ENCODE results near the gene SEMA6B. TPM values are rescaled to one million over a fixed set of nuclear protein-coding genes. Genes with fewer than 3 reads are reported as not detected.

Gene SEMA6B
- total RNA-seq, 1 experiment from 2014 or later = 38.4 TPM

DNA sequence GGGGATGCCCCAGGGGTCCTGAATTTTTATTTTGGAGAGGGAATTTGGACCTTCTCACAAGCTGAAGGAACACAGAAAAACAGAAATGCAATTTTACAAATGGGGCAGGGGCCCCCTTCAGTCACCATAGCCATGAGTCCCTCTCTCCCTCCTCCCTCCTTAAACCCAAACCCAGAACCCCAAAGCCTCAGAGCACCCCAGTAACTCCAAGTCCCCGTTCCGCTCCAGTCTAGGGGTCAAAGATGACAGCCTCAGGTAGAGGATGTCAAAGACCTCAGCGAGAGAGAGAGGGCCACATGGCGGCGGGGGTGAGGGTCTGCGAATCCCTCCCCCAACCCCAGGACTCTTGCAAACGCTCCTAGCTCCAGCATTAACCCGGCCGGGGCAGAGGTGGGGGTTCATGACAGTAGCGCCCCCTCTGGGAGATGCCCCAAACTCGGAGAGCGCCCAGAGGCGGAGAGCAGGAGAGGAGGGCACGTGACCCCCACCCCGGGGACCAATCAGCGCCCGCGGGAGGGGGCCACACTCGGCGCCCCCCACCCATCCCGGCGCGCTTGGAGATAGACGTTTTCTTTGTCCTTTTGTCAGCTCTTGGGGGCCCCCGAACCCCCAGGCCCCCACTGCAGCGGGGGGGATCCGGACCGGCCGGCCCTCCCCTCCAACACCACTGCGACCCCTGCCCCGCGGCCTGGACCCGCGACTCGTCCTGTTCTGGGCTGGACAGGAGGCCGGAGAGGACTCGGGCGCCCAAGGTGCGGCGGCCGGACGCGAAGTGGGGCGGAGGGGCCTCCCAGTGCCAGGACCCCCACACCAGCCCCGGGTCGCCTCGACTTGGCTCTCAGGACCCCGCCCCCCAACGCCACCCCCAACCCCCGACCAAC, 20.8 kb upstream of the SEMA6B start:
- no CpG with 5 or more reads among the region's 50 CpGs for WGBS (ENCODE audit: extremely low coverage, insufficient read length, low lambda C conversion rate)
- H2BK15ac ChIP-seq (ENCODE audit: low read depth, low read length) = no peak overlapping the region

More for the DNA sequence above, 20.8 kb upstream of the SEMA6B start:
- Histone ChIP-seq H3K9me3 (ENCODE audit: control insufficient read depth, low read depth, low read length) (no peaks in the 10 kb centered on the region), H3K9ac (ENCODE audit: extremely low read depth, insufficient read length, low read length) (no peak overlapping the region), H3K18ac (ENCODE audit: insufficient read length, low read depth, low read length) (no peak overlapping the region), H3K4ac (ENCODE audit: low read depth, low read length) (no peak overlapping the region), H2AK5ac (ENCODE audit: insufficient read length, low read length) (no peak overlapping the region), H3K27ac (ENCODE audit: insufficient read length, low read depth, low read length) (no peak overlapping the region), H4K5ac (ENCODE audit: insufficient read length, low read depth, low read length) (no peak overlapping the region), H2BK120ac (ENCODE audit: low read depth, low read length, poor library complexity, severe bottlenecking) (no peak overlapping the region), H2AFZ (ENCODE audit: low read length) (no peak overlapping the region), H2BK5ac (ENCODE audit: insufficient read length, low read length) (no peak overlapping the region), H3K56ac (ENCODE audit: insufficient read length, low read depth, low read length) (no peak overlapping the region), H4K91ac (ENCODE audit: insufficient read length, low read depth, low read length) (no peak overlapping the region), H3K4me2 (ENCODE audit: insufficient read depth, insufficient read length, low read length) (peak overlapping the region; percentile 36), H3K79me2 (ENCODE audit: insufficient read depth, low read length) (no peaks in the 10 kb centered on the region; the same call in 1 of the 2 replicates), H4K8ac (replicated peaks; ENCODE audit: insufficient read length, low read depth, low read length) (no peak overlapping the region), H3K23me2 (ENCODE audit: insufficient read length, low read depth, low read length, poor library complexity, severe bottlenecking) (peaks cover 3% of the 10 kb centered on the region), H2BK12ac (ENCODE audit: insufficient read length, low read depth, low read length) (no peak overlapping the region), H3K79me1 (ENCODE audit: insufficient read depth, low read depth, low read length, poor library complexity, severe bottlenecking) (peaks cover 4% of the 10 kb centered on the region), H3K14ac (ENCODE audit: insufficient read depth, low read length) (no peak overlapping the region), H3K23ac (ENCODE audit: insufficient read length, low read depth, low read length) (no peak overlapping the region), H4K20me1 (ENCODE audit: control insufficient read depth, insufficient read depth, insufficient read length) (no peaks in the 10 kb centered on the region), H3K4me1 (ENCODE audit: insufficient read depth, low read length) (no peaks in the 10 kb centered on the region; the same call in 1 of the 2 replicates), H3T11ph (ENCODE audit: low read length) (no peak overlapping the region), H2BK20ac (ENCODE audit: low read depth, low read length, poor library complexity, severe bottlenecking) (no peak overlapping the region), H3K27me3 (ENCODE audit: insufficient read depth, low read length) (no peaks in the 10 kb centered on the region; the same call in 1 of the 2 replicates)
- Mint-ChIP-seq H3K27ac (no peak overlapping the region), H3K4me3 (peak overlapping the region; percentile 73 to 91), H3K9me3 (peaks cover 0 to 2% of the 10 kb centered on the region in 2 experiments; a peak in 2 of 5 replicates), H3K4me1 (peaks cover 19 to 37% of the 10 kb centered on the region in 2 experiments), H3K36me3 (ENCODE audit: insufficient read depth in 1 of 3, low read depth in 3 of 3) (peaks cover 0 to 6% (median 1%) of the 10 kb centered on the region in 3 experiments; a peak in 2 of 7 replicates), H3K27me3 (ENCODE audit: low read depth) (peaks cover 41% of the 10 kb centered on the region)
- TF ChIP-seq, protein P1, sequence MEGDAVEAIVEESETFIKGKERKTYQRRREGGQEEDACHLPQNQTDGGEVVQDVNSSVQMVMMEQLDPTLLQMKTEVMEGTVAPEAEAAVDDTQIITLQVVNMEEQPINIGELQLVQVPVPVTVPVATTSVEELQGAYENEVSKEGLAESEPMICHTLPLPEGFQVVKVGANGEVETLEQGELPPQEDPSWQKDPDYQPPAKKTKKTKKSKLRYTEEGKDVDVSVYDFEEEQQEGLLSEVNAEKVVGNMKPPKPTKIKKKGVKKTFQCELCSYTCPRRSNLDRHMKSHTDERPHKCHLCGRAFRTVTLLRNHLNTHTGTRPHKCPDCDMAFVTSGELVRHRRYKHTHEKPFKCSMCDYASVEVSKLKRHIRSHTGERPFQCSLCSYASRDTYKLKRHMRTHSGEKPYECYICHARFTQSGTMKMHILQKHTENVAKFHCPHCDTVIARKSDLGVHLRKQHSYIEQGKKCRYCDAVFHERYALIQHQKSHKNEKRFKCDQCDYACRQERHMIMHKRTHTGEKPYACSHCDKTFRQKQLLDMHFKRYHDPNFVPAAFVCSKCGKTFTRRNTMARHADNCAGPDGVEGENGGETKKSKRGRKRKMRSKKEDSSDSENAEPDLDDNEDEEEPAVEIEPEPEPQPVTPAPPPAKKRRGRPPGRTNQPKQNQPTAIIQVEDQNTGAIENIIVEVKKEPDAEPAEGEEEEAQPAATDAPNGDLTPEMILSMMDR (conservative IDR thresholded peaks at IDR 0.05) = peak; percentile 62
- peak; percentile 62 for DNase-seq

Measured in H9 (cell line).